Breast epithelium (tissue), 4 donors: ENCODE data around the gene CREB3L4. TPM values are rescaled to one million over a fixed set of nuclear protein-coding genes. Genes with fewer than 3 reads are reported as not detected.

Experiments
- DNase-seq, 2 donors: peaks; one replicate each; pipeline ENCODE4 v3.0.0-alpha.2; 2019; ENCODE audit warnings: low spot score in 2 of 2
- H3K27ac ChIP-seq, 2 donors: fragments of 200-600 bp; sonication (generic) in 1 of 2; one replicate each; pipeline ENCODE4 v1.5.1; 2016 to 2019; ENCODE audit warnings: mild to moderate bottlenecking in 1 of 2
- H3K27me3 ChIP-seq, 2 donors: fragments of 200-600 bp; sonication (generic) in 1 of 2; one replicate each; pipeline versions ENCODE4 v1.5.1 to v1.6.0; 2017 to 2019; ENCODE audit warnings: control low read depth in 1 of 2, mild to moderate bottlenecking in 1 of 2
- H3K36me3 ChIP-seq: fragments of 200-600 bp; one replicate; pipeline ENCODE4 v1.5.1; 2019
- H3K4me1 ChIP-seq, 2 donors: fragments of 200-600 bp; sonication (generic); one replicate each; pipeline ENCODE4 v1.5.1; 2016 to 2019; ENCODE audit warnings: control low read depth in 1 of 2
- H3K4me3 ChIP-seq, 3 donors: fragments of 200-600 bp; sonication (generic); 1 replicate in 2 of 3; 2 replicates in 1 of 3; pipeline ENCODE4 v1.5.1; 2016 to 2019; ENCODE audit warnings: mild to moderate bottlenecking in 3 of 3, moderate library complexity in 2 of 3
- H3K9me3 ChIP-seq, 2 donors: fragments of 200-600 bp; sonication (generic) in 1 of 2; one replicate each; pipeline ENCODE4 v1.5.1; 2016 to 2019; ENCODE audit warnings: control low read depth in 1 of 2
- POLR2A ChIP-seq: fragments of 450-650 bp; IDR thresholded peaks from one replicate; pipeline ENCODE4 v1.6.1; 2016; ENCODE audit warnings: antibody characterized with exemption, mild to moderate bottlenecking, moderate library complexity
- POLR2AphosphoS5 ChIP-seq, 3 donors: sonication (generic); formaldehyde crosslinking; IDR thresholded peaks; one replicate each; pipeline ENCODE4 v1.6.1; 2017; ENCODE audit warnings: antibody characterized with exemption in 3 of 3
- intact Hi-C: fragments of 100-400 bp; cut with DNase I; formaldehyde crosslinking; loops from one replicate; pipeline ENCODE4 v1.15.1; 2023; ENCODE audit warnings: low total_unique reads
- total RNA-seq, 3 donors: library from RNA; depleted of rRNA; stranded (reverse); fragments of >200 nt; gene quantifications; one replicate each; pipeline ENCODE4 v1.1.0, GENCODE V29; 2016
- TF ChIP-seq, protein P1 (sequence below), 3 donors: fragments of 450-650 bp; IDR thresholded peaks; one replicate each; pipeline ENCODE4 v1.5.1; 2016 to 2017; ENCODE audit warnings: antibody characterized with exemption in 3 of 3, mild to moderate bottlenecking in 3 of 3, moderate library complexity in 3 of 3

The CREB3L4 gene
- total RNA-seq, 3 donors from 2014 or later, result 10.6 to 80.5 (median 65.2) TPM

- H3K4me1 ChIP-seq, result peaks cover 10 to 17% of the 10 kb centered on the region in 2 donors
- H3K4me3 ChIP-seq, result peak overlapping the region; percentile 93 to 95 (median 94)
- H3K27me3 ChIP-seq, result no peaks in the 10 kb centered on the region
- no peak for DNase-seq
- TF ChIP-seq, protein P1, sequence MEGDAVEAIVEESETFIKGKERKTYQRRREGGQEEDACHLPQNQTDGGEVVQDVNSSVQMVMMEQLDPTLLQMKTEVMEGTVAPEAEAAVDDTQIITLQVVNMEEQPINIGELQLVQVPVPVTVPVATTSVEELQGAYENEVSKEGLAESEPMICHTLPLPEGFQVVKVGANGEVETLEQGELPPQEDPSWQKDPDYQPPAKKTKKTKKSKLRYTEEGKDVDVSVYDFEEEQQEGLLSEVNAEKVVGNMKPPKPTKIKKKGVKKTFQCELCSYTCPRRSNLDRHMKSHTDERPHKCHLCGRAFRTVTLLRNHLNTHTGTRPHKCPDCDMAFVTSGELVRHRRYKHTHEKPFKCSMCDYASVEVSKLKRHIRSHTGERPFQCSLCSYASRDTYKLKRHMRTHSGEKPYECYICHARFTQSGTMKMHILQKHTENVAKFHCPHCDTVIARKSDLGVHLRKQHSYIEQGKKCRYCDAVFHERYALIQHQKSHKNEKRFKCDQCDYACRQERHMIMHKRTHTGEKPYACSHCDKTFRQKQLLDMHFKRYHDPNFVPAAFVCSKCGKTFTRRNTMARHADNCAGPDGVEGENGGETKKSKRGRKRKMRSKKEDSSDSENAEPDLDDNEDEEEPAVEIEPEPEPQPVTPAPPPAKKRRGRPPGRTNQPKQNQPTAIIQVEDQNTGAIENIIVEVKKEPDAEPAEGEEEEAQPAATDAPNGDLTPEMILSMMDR (IDR thresholded peaks at IDR 0.05), result no peak
- TF ChIP-seq POLR2A (no peak), POLR2AphosphoS5 (IDR thresholded peaks at IDR 0.05) (no peak)
- intact Hi-C loops, result no loop called here
- peak overlapping the region; percentile 91 to 95 for H3K27ac ChIP-seq
- H3K9me3 ChIP-seq, result no peaks in the 10 kb centered on the region
- H3K36me3 ChIP-seq, result peaks cover 5% of the 10 kb centered on the region
Measured at GRCh38 chr1:153956997-153957715, 10.5 kb upstream of the CREB3L4 start.

GRCh38 chr1:153957744-153958110 is 10.0 kb upstream of the CREB3L4 start:
- H3K27ac ChIP-seq, result peak overlapping the region; percentile 91 to 95
- H3K4me3 ChIP-seq, result peak overlapping the region; percentile 93 to 95 (median 94)
- no peaks in the 10 kb centered on the region for H3K27me3 ChIP-seq
- DNase-seq, result no peak
- no peak for TF ChIP-seq POLR2AphosphoS5 (IDR thresholded peaks at IDR 0.05)
- no peak for TF ChIP-seq POLR2A
- TF ChIP-seq, protein P1 (IDR thresholded peaks at IDR 0.05), result no peak
- no peaks in the 10 kb centered on the region for H3K36me3 ChIP-seq
- H3K9me3 ChIP-seq, result no peaks in the 10 kb centered on the region
- H3K4me1 ChIP-seq, result peaks cover 10 to 17% of the 10 kb centered on the region in 2 donors
- intact Hi-C loops, result no loop called here

GRCh38 chr1:153958111-153958960 is 9.4 kb upstream of the CREB3L4 start, which contains the start of gene CRTC2:
TSS of gene CRTC2 (minus strand) at chr1:153958612. CDS start at chr1:153958497, 115 bp downstream.
- Histone ChIP-seq H3K4me3 (peak within 1 kb of the TSS; percentile 93 to 95 (median 94)), H3K4me1 (peaks cover 10 to 17% of the 10 kb centered on the region in 2 donors), H3K9me3 (no peaks in the 10 kb centered on the region), H3K36me3 (no peaks in the 10 kb centered on the region), H3K27me3 (no peaks in the 10 kb centered on the region), H3K27ac (peak within 1 kb of the TSS; percentile 91 to 95)
- TF ChIP-seq POLR2A, result peak; percentile 64
- TF ChIP-seq, protein P1 (IDR thresholded peaks at IDR 0.05), result no peak
- TF ChIP-seq POLR2AphosphoS5 (IDR thresholded peaks at IDR 0.05), result peak; percentile 79 to 91 (median 90)
- intact Hi-C loops, result no loop called here
- peak; percentile 97 to 99 for DNase-seq

- DNase-seq, result no peak
- H3K4me3 ChIP-seq, result peak overlapping the region; percentile 93 to 95 (median 94)
- H3K4me1 ChIP-seq, result peaks cover 10 to 17% of the 10 kb centered on the region in 2 donors
- H3K27me3 ChIP-seq, result no peaks in the 10 kb centered on the region
- no peaks in the 10 kb centered on the region for H3K9me3 ChIP-seq
- intact Hi-C loops, result no loop called here
- no peaks in the 10 kb centered on the region for H3K36me3 ChIP-seq
- no peak for TF ChIP-seq POLR2AphosphoS5 (IDR thresholded peaks at IDR 0.05)
- no peak for TF ChIP-seq POLR2A
- TF ChIP-seq, protein P1 (IDR thresholded peaks at IDR 0.05), result no peak
- peak overlapping the region; percentile 91 to 95 for H3K27ac ChIP-seq
Measured at GRCh38 chr1:153958961-153959260, 8.8 kb upstream of the CREB3L4 start.

DNA sequence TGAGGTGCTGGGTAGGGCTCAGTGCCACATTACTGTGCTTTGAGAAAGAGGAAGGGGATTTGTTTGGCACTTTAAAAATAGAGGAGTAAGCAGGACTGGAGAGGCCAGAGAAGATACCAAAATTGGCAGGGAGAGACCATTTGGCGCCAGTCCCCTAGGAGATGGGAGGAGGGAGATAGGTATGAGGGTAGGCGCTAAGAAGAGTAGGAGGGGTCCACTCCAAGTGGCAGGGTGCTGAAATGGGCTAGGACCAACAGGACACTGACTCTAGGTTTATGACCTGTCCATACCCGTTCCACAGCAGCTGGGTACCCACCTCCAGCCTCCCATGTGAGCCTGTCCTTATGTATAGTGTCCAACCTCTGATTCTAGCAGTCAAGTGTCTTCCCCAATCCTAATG is 8.2 kb upstream of the CREB3L4 start:
- H3K36me3 ChIP-seq, result no peaks in the 10 kb centered on the region
- no peak for DNase-seq
- no peak for TF ChIP-seq POLR2A
- TF ChIP-seq, protein P1 (IDR thresholded peaks at IDR 0.05), result no peak
- no peak for TF ChIP-seq POLR2AphosphoS5 (IDR thresholded peaks at IDR 0.05)
- peaks cover 10 to 17% of the 10 kb centered on the region in 2 donors for H3K4me1 ChIP-seq
- H3K9me3 ChIP-seq, result no peaks in the 10 kb centered on the region
- H3K27ac ChIP-seq, result peak overlapping the region; percentile 91 to 95
- no peaks in the 10 kb centered on the region for H3K27me3 ChIP-seq
- intact Hi-C loops, result no loop called here
- no peak overlapping the region for H3K4me3 ChIP-seq
